Measurements from ENCODE around the gene RNF225. TPM values are rescaled to one million over a fixed set of nuclear protein-coding genes. Genes with fewer than 3 reads are reported as not detected.

RNF225 gene
- total and polyA plus RNA-seq, 2 experiments from 2014 or later, result not detected

DNA sequence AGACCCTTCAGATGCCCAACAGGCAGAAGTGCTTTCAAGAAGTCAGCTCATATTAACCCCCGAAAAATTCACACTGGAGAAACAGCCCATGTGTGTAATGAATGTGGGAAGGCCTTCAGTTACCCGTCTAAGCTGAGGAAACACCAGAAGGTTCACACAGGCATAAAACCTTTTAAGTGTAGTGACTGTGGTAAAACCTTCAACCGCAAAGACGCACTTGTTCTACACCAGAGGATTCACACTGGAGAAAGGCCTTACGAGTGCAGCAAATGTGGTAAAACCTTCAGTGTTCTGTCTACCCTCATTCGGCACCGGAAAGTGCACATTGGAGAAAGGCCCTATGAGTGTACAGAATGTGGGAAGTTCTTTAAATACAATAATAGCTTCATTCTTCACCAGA is 21.6 kb downstream of the RNF225 start:
- Histone ChIP-seq H4K20me1 (ENCODE audit: insufficient read depth, poor library complexity, severe bottlenecking) (no peaks in the 10 kb centered on the region), H3K4me1 (ENCODE audit: insufficient read depth) (no peaks in the 10 kb centered on the region), H3K27me3 (no peaks in the 10 kb centered on the region), H3K4me2 (no peak overlapping the region), H3K9me3 (ENCODE audit: low read depth) (no peaks in the 10 kb centered on the region), H3K36me3 (replicated peaks; ENCODE audit: insufficient read depth, low read depth) (no peaks in the 10 kb centered on the region), H3K9me2 (replicated peaks; ENCODE audit: insufficient read depth) (no peaks in the 10 kb centered on the region), H3K79me2 (peaks cover 8% of the 10 kb centered on the region), H2AFZ (no peak overlapping the region), H3K4me3 (no peak overlapping the region), H3K27ac (no peak overlapping the region)
- no peak for DNase-seq (ENCODE audit: low spot score)
- no peak for TF ChIP-seq EZH2phosphoT487 (IDR thresholded peaks at IDR 0.05; ENCODE audit: low read depth, severe bottlenecking, unreplicated experiment)
- TF ChIP-seq, protein P1, sequence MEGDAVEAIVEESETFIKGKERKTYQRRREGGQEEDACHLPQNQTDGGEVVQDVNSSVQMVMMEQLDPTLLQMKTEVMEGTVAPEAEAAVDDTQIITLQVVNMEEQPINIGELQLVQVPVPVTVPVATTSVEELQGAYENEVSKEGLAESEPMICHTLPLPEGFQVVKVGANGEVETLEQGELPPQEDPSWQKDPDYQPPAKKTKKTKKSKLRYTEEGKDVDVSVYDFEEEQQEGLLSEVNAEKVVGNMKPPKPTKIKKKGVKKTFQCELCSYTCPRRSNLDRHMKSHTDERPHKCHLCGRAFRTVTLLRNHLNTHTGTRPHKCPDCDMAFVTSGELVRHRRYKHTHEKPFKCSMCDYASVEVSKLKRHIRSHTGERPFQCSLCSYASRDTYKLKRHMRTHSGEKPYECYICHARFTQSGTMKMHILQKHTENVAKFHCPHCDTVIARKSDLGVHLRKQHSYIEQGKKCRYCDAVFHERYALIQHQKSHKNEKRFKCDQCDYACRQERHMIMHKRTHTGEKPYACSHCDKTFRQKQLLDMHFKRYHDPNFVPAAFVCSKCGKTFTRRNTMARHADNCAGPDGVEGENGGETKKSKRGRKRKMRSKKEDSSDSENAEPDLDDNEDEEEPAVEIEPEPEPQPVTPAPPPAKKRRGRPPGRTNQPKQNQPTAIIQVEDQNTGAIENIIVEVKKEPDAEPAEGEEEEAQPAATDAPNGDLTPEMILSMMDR (IDR thresholded peaks at IDR 0.05; ENCODE audit: poor library complexity), result no peak
- no peak for TF ChIP-seq EZH2 (IDR thresholded peaks at IDR 0.05; ENCODE audit: borderline replicate concordance)
- 97% methylated on average over 7 of the region's 7 CpGs for WGBS (ENCODE audit: low lambda C conversion rate, missing lambda C conversion rate)

DNA sequence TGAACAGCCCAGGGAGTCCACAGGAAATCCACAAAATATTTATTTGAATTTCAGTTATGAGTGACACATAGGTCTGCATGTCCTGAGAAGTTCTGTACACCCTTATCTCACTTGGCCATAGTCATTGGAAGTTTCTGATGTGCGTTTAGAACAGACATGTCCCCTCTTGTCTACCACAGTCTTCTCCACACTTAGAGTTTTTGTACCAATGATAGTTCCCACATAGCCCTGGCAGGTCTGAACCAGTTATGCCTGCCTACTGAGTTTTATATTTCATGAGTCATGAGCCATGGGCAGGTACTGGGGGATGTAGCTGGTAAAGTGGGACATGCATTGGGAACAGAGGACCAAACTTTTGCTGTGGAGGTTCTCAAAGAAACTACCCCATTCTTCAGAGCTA is 33.2 kb downstream of the RNF225 start:
- Histone ChIP-seq H3K4me1 (ENCODE audit: insufficient read depth) (no peaks in the 10 kb centered on the region), H3K4me2 (no peak overlapping the region), H3K27me3 (no peaks in the 10 kb centered on the region), H3K36me3 (replicated peaks; ENCODE audit: insufficient read depth, low read depth) (no peaks in the 10 kb centered on the region), H3K9me2 (replicated peaks; ENCODE audit: insufficient read depth) (no peaks in the 10 kb centered on the region), H3K27ac (no peak overlapping the region), H3K9me3 (ENCODE audit: low read depth) (peaks cover 7% of the 10 kb centered on the region), H3K4me3 (no peak overlapping the region), H3K79me2 (no peaks in the 10 kb centered on the region), H4K20me1 (ENCODE audit: insufficient read depth, poor library complexity, severe bottlenecking) (no peaks in the 10 kb centered on the region), H2AFZ (no peak overlapping the region)
- 71% methylated on average over 1 of the region's 1 CpG for WGBS (ENCODE audit: low lambda C conversion rate, missing lambda C conversion rate)
- TF ChIP-seq EZH2phosphoT487 (IDR thresholded peaks at IDR 0.05; ENCODE audit: low read depth, severe bottlenecking, unreplicated experiment), result no peak
- no peak for TF ChIP-seq EZH2 (IDR thresholded peaks at IDR 0.05; ENCODE audit: borderline replicate concordance)
- TF ChIP-seq, protein P1 (IDR thresholded peaks at IDR 0.05; ENCODE audit: poor library complexity), result no peak
- DNase-seq (ENCODE audit: low spot score), result no peak

GRCh38 chr19:58429745-58430144 is 34.3 kb downstream of the RNF225 start:
- Histone ChIP-seq H3K27me3 (no peaks in the 10 kb centered on the region), H3K9me3 (ENCODE audit: low read depth) (peaks cover 12% of the 10 kb centered on the region), H3K79me2 (no peaks in the 10 kb centered on the region), H3K27ac (no peak overlapping the region), H3K4me3 (no peak overlapping the region), H3K9me2 (replicated peaks; ENCODE audit: insufficient read depth) (no peaks in the 10 kb centered on the region), H3K4me1 (ENCODE audit: insufficient read depth) (no peaks in the 10 kb centered on the region), H3K4me2 (no peak overlapping the region), H2AFZ (no peak overlapping the region), H4K20me1 (ENCODE audit: insufficient read depth, poor library complexity, severe bottlenecking) (no peaks in the 10 kb centered on the region), H3K36me3 (replicated peaks; ENCODE audit: insufficient read depth, low read depth) (no peaks in the 10 kb centered on the region)
- no peak for TF ChIP-seq EZH2 (IDR thresholded peaks at IDR 0.05; ENCODE audit: borderline replicate concordance)
- TF ChIP-seq, protein P1 (IDR thresholded peaks at IDR 0.05; ENCODE audit: poor library complexity), result no peak
- no peak for TF ChIP-seq EZH2phosphoT487 (IDR thresholded peaks at IDR 0.05; ENCODE audit: low read depth, severe bottlenecking, unreplicated experiment)
- DNase-seq (ENCODE audit: low spot score), result no peak

DNA sequence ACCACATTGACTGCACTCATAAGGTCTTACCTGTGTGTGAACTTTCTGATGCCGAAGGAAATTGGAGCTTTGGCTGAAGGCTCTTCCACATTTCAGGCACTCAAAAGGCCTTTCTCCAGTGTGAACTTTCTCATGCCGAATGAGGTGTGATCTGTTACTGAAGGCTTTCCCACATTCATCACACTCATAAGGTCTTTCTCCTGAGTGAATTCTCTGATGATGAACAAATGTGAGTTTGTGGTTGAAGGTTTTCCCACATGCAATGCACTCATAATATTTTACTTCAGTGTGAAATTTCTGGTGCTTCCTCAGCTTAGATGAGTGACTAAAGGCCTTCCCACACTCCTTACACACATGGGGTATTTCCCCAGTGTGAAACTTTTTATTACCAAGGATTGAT is 38.8 kb downstream of the RNF225 start:
- Histone ChIP-seq H3K79me2 (no peaks in the 10 kb centered on the region), H4K20me1 (ENCODE audit: insufficient read depth, poor library complexity, severe bottlenecking) (no peaks in the 10 kb centered on the region), H3K4me3 (no peak overlapping the region), H3K27ac (no peak overlapping the region), H3K9me2 (replicated peaks; ENCODE audit: insufficient read depth) (no peaks in the 10 kb centered on the region), H3K4me2 (no peak overlapping the region), H3K27me3 (no peaks in the 10 kb centered on the region), H3K9me3 (ENCODE audit: low read depth) (peaks cover 12% of the 10 kb centered on the region), H3K36me3 (replicated peaks; ENCODE audit: insufficient read depth, low read depth) (no peaks in the 10 kb centered on the region), H3K4me1 (ENCODE audit: insufficient read depth) (no peaks in the 10 kb centered on the region), H2AFZ (no peak overlapping the region)
- 98% methylated on average over 2 of the region's 2 CpGs for WGBS (ENCODE audit: low lambda C conversion rate, missing lambda C conversion rate)
- TF ChIP-seq, protein P1 (IDR thresholded peaks at IDR 0.05; ENCODE audit: poor library complexity), result no peak
- TF ChIP-seq EZH2phosphoT487 (IDR thresholded peaks at IDR 0.05; ENCODE audit: low read depth, severe bottlenecking, unreplicated experiment), result no peak
- no peak for TF ChIP-seq EZH2 (IDR thresholded peaks at IDR 0.05; ENCODE audit: borderline replicate concordance)
- DNase-seq (ENCODE audit: low spot score), result no peak

Measured in hepatocyte (in vitro differentiated cells).